Gastrocnemius medialis (tissue), 4 donors: ENCODE data around the gene TAOK1.

Experiments
- CTCF ChIP-seq, 5 experiments: fragments of 450-650 bp in 3 of 5; fragments of 200-600 bp in 2 of 5; sonication (generic) in 2 of 5; IDR thresholded peaks in 4 of 5; conservative IDR thresholded peaks in 1 of 5; 1 replicate in 4 of 5; 2 replicates in 1 of 5; pipeline ENCODE4 v1.5.1; 2016 to 2019; ENCODE audit warnings: antibody characterized with exemption in 5 of 5, mild to moderate bottlenecking in 3 of 5, moderate library complexity in 3 of 5
- POLR2A ChIP-seq, 2 donors: fragments of 450-650 bp; IDR thresholded peaks; one replicate each; pipeline ENCODE4 v1.6.1; 2017; ENCODE audit warnings: antibody characterized with exemption in 2 of 2, mild to moderate bottlenecking in 2 of 2, moderate library complexity in 2 of 2

- no peak for TF ChIP-seq CTCF (IDR thresholded peaks at IDR 0.05 in 4 of 5, conservative IDR thresholded peaks at IDR 0.05 in 1 of 5)
- TF ChIP-seq POLR2A (IDR thresholded peaks at IDR 0.05) = no peak
Measured at GRCh38 chr17:29378500-29378899, 11.7 kb upstream of the TAOK1 start.
